ENCODE results near the gene RNASET2. TPM values are rescaled to one million over a fixed set of nuclear protein-coding genes. Genes with fewer than 3 reads are reported as not detected.

Gene RNASET2
- total and polyA plus RNA-seq, 2 of the 13 experiments (the other 11 are each of a cell fraction or from before 2014, with no cell fraction given), result 44.6 to 597 TPM

DNA sequence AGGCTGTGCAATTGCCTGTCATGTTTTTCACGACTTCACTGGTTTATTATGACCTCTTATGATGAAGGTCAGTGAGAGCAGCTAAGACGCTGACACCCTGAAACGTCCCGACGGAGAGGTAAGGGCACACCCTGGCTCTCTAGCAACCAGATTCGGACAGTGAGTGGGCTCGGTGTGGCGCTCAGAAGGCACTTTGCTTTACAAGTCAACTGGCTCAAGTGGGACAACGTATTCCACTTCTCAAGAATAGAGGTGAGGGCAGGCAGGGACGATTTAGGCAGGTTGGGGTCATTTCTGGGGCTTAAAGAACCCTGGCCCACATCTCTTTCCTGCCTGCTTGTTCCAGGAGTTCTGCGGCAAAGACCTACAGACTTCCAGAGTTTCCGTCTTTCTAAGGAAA lies 18.2 kb downstream of the RNASET2 start:
- H3K4me2 ChIP-seq (ENCODE audit: low read depth, low read length), result no peak overlapping the region
- no TSS peak for BruUV-seq (replicated peaks)
- DNase-seq (ENCODE audit: low spot score) (no peak), FAIRE-seq (no peak), ATAC-seq (no peak)
- H3K4me1 ChIP-seq (ENCODE audit: insufficient read depth, low read length), result no peaks in the 10 kb centered on the region
- intact Hi-C loops (cut with micrococcal nuclease; ENCODE audit: unreplicated experiment), result no loop called here
- no peak overlapping the region for H3K27ac ChIP-seq (ENCODE audit: extremely low read length, insufficient read depth, low read length)
- H3K4me3 ChIP-seq (replicated peaks in 1 of 3; ENCODE audit: insufficient read depth in 1 of 3, low read depth in 2 of 3, low read length in 3 of 3), result no peak overlapping the region
- no peaks in the 10 kb centered on the region for H3K79me2 ChIP-seq (ENCODE audit: insufficient read depth, low read length)
- H4K20me1 ChIP-seq (ENCODE audit: insufficient read depth, low read length), result peaks cover 24% of the 10 kb centered on the region
- in situ Hi-C loops (cut with HindIII; ENCODE audit: extremely low pct_ligation_motif_present, low pct_unique_long_range_greater_than_20kb), result no loop called here
- no peaks in the 10 kb centered on the region for H3K9me3 ChIP-seq (ENCODE audit: low read length)
- no peak overlapping the region for H3K9ac ChIP-seq (ENCODE audit: insufficient read depth, low read depth, low read length)
- ChIA-PET POLR2A (no interaction called here), CTCF (ENCODE audit: low intra/inter-chr PET ratio, low total read pairs) (no interaction called here)
- no peaks in the 10 kb centered on the region for H3K27me3 ChIP-seq (ENCODE audit: control insufficient read depth in 1 of 2, insufficient read depth in 2 of 2, low read length in 2 of 2)
- WGBS (ENCODE audit: low lambda C conversion rate), result 92% methylated on average over 12 of the region's 12 CpGs
- H2AFZ ChIP-seq (ENCODE audit: low read length), result no peak overlapping the region
- peaks cover 52 to 91% of the 10 kb centered on the region in 2 experiments for H3K36me3 ChIP-seq (replicated peaks in 1 of 2; ENCODE audit: control insufficient read depth in 1 of 2, insufficient read depth in 2 of 2, low read length in 2 of 2)
- TF ChIP-seq HOXA7 (CRISPR knock-in tag; IDR thresholded peaks at IDR 0.05) (no peak), ZNF180 (CRISPR knock-in tag; IDR thresholded peaks at IDR 0.05; ENCODE audit: borderline replicate concordance, low read depth) (no peak), ZNF678 (CRISPR knock-in tag; IDR thresholded peaks at IDR 0.05) (no peak), MED8 (CRISPR knock-in tag; IDR thresholded peaks at IDR 0.05; ENCODE audit: insufficient replicate concordance) (no peak), ARID2 (CRISPR knock-in tag; IDR thresholded peaks at IDR 0.05; ENCODE audit: borderline replicate concordance) (no peak), NFE2 (CRISPR knock-in tag; IDR thresholded peaks at IDR 0.05) (no peak), GLI4 (CRISPR knock-in tag; IDR thresholded peaks at IDR 0.05; ENCODE audit: borderline replicate concordance) (no peak), SIN3A (IDR thresholded peaks at IDR 0.05; ENCODE audit: borderline replicate concordance, low read depth, low read length) (no peak), KLF15 (CRISPR knock-in tag; IDR thresholded peaks at IDR 0.05; ENCODE audit: borderline replicate concordance) (no peak), CAMTA2 (CRISPR knock-in tag; IDR thresholded peaks at IDR 0.05; ENCODE audit: borderline replicate concordance) (no peak), SP4 (CRISPR knock-in tag; IDR thresholded peaks at IDR 0.05) (no peak), ZNF367 (CRISPR knock-in tag; IDR thresholded peaks at IDR 0.05; ENCODE audit: borderline replicate concordance) (no peak), ZNF557 (CRISPR knock-in tag; IDR thresholded peaks at IDR 0.05) (no peak), NFIB (CRISPR knock-in tag; IDR thresholded peaks at IDR 0.05; ENCODE audit: borderline replicate concordance) (no peak)
- TF ChIP-seq, protein P1, sequence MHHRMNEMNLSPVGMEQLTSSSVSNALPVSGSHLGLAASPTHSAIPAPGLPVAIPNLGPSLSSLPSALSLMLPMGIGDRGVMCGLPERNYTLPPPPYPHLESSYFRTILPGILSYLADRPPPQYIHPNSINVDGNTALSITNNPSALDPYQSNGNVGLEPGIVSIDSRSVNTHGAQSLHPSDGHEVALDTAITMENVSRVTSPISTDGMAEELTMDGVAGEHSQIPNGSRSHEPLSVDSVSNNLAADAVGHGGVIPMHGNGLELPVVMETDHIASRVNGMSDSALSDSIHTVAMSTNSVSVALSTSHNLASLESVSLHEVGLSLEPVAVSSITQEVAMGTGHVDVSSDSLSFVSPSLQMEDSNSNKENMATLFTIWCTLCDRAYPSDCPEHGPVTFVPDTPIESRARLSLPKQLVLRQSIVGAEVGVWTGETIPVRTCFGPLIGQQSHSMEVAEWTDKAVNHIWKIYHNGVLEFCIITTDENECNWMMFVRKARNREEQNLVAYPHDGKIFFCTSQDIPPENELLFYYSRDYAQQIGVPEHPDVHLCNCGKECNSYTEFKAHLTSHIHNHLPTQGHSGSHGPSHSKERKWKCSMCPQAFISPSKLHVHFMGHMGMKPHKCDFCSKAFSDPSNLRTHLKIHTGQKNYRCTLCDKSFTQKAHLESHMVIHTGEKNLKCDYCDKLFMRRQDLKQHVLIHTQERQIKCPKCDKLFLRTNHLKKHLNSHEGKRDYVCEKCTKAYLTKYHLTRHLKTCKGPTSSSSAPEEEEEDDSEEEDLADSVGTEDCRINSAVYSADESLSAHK (CRISPR knock-in tag; IDR thresholded peaks at IDR 0.05; ENCODE audit: borderline replicate concordance), result no peak
- TF ChIP-seq, protein P2, sequence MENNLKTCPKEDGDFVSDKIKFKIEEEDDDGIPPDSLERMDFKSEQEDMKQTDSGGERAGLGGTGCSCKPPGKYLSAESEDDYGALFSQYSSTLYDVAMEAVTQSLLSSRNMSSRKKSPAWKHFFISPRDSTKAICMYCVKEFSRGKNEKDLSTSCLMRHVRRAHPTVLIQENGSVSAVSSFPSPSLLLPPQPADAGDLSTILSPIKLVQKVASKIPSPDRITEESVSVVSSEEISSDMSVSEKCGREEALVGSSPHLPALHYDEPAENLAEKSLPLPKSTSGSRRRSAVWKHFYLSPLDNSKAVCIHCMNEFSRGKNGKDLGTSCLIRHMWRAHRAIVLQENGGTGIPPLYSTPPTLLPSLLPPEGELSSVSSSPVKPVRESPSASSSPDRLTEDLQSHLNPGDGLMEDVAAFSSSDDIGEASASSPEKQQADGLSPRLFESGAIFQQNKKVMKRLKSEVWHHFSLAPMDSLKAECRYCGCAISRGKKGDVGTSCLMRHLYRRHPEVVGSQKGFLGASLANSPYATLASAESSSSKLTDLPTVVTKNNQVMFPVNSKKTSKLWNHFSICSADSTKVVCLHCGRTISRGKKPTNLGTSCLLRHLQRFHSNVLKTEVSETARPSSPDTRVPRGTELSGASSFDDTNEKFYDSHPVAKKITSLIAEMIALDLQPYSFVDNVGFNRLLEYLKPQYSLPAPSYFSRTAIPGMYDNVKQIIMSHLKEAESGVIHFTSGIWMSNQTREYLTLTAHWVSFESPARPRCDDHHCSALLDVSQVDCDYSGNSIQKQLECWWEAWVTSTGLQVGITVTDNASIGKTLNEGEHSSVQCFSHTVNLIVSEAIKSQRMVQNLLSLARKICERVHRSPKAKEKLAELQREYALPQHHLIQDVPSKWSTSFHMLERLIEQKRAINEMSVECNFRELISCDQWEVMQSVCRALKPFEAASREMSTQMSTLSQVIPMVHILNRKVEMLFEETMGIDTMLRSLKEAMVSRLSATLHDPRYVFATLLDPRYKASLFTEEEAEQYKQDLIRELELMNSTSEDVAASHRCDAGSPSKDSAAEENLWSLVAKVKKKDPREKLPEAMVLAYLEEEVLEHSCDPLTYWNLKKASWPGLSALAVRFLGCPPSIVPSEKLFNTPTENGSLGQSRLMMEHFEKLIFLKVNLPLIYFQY (CRISPR knock-in tag; IDR thresholded peaks at IDR 0.05; ENCODE audit: borderline replicate concordance), result no peak
- TF ChIP-seq, protein P3, sequence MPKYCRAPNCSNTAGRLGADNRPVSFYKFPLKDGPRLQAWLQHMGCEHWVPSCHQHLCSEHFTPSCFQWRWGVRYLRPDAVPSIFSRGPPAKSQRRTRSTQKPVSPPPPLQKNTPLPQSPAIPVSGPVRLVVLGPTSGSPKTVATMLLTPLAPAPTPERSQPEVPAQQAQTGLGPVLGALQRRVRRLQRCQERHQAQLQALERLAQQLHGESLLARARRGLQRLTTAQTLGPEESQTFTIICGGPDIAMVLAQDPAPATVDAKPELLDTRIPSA (CRISPR knock-in tag; IDR thresholded peaks at IDR 0.05; ENCODE audit: borderline replicate concordance), result no peak
- TF ChIP-seq, protein P4, sequence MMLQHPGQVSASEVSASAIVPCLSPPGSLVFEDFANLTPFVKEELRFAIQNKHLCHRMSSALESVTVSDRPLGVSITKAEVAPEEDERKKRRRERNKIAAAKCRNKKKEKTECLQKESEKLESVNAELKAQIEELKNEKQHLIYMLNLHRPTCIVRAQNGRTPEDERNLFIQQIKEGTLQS (CRISPR knock-in tag; IDR thresholded peaks at IDR 0.05), result no peak

Measured in HepG2 (cell line).